Measurements from ENCODE around the gene ZRANB1. TPM values are rescaled to one million over a fixed set of nuclear protein-coding genes. Genes with fewer than 3 reads are reported as not detected.

Gene ZRANB1
- total RNA-seq, 2 donors from 2014 or later, result 26.0 to 26.9 TPM

DNA sequence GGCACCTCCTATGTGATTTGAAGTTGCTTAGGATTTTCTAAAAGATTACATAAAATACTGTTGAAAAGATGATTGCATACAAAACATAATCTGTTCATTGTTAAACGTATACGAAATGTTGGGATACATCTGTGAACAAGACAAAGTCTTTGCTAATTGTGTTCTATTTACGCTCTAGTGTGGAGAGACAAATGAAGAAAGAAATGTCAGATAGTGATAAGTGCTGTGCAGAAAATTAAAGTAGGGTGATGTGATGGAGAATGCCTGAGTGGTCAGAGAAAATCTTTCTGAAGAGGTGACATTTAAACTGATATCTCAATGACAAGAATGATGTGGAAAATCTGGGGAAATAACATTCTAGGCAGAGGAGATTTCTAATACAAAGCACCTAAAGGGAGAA lies 13.4 kb upstream of the ZRANB1 start:
- TF ChIP-seq, protein P1, sequence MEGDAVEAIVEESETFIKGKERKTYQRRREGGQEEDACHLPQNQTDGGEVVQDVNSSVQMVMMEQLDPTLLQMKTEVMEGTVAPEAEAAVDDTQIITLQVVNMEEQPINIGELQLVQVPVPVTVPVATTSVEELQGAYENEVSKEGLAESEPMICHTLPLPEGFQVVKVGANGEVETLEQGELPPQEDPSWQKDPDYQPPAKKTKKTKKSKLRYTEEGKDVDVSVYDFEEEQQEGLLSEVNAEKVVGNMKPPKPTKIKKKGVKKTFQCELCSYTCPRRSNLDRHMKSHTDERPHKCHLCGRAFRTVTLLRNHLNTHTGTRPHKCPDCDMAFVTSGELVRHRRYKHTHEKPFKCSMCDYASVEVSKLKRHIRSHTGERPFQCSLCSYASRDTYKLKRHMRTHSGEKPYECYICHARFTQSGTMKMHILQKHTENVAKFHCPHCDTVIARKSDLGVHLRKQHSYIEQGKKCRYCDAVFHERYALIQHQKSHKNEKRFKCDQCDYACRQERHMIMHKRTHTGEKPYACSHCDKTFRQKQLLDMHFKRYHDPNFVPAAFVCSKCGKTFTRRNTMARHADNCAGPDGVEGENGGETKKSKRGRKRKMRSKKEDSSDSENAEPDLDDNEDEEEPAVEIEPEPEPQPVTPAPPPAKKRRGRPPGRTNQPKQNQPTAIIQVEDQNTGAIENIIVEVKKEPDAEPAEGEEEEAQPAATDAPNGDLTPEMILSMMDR (conservative IDR thresholded peaks at IDR 0.05), result no peak
- Mint-ChIP-seq H3K27me3 (ENCODE audit: insufficient read depth) (no peaks in the 10 kb centered on the region), H3K4me1 (peaks cover 2% of the 10 kb centered on the region)

GRCh38 chr10:124935946-124936345 lies 6.0 kb upstream of the ZRANB1 start:
- H3K36me3 Mint-ChIP-seq (ENCODE audit: low read depth), result peaks cover 15% of the 10 kb centered on the region
- H3K4me1 ChIP-seq (ENCODE audit: control insufficient read depth, insufficient read depth, low read length), result peaks cover 2% of the 10 kb centered on the region
- H3K27ac Mint-ChIP-seq, result peak overlapping the region; percentile 1

More for the DNA sequence above, 13.4 kb upstream of the ZRANB1 start:
- Histone ChIP-seq H3K9ac (ENCODE audit: extremely low read depth, low read length, poor library complexity, severe bottlenecking) (no peak overlapping the region), H3K4me1 (ENCODE audit: control insufficient read depth, insufficient read depth, low read length) (no peaks in the 10 kb centered on the region), H3K27me3 (ENCODE audit: control insufficient read depth, insufficient read depth, low read length, poor library complexity, severe bottlenecking) (no peaks in the 10 kb centered on the region), H3K36me3 (ENCODE audit: control insufficient read depth, insufficient read depth, low read length) (peaks cover 27% of the 10 kb centered on the region), H3K4me3 (ENCODE audit: low read length) (no peak overlapping the region), H3K27ac (ENCODE audit: low read depth, low read length) (no peak overlapping the region), H3K9me3 (ENCODE audit: control insufficient read depth, low read length) (peaks cover 16% of the 10 kb centered on the region)
- Mint-ChIP-seq H3K36me3 (ENCODE audit: low read depth) (peaks cover 46% of the 10 kb centered on the region), H3K27ac (no peak overlapping the region), H3K4me3 (no peak overlapping the region), H3K9me3 (peaks cover 17% of the 10 kb centered on the region)
- WGBS, 2 experiments (ENCODE audit: insufficient coverage in 1 of 2, insufficient read length in 1 of 2), result 95 to 100% methylated on average over 3 of the region's 3 CpGs
- DNase-seq, result no peak

GRCh38 chr10:124936813-124937212 lies 5.1 kb upstream of the ZRANB1 start:
- Histone ChIP-seq H3K36me3 (ENCODE audit: control insufficient read depth, insufficient read depth, low read length) (peaks cover 5% of the 10 kb centered on the region), H3K27me3 (ENCODE audit: control insufficient read depth, insufficient read depth, low read length, poor library complexity, severe bottlenecking) (no peaks in the 10 kb centered on the region), H3K27ac (ENCODE audit: low read depth, low read length) (no peak overlapping the region), H3K4me3 (ENCODE audit: low read length) (no peak overlapping the region), H3K9me3 (ENCODE audit: control insufficient read depth, low read length) (peaks cover 9% of the 10 kb centered on the region), H3K9ac (ENCODE audit: extremely low read depth, low read length, poor library complexity, severe bottlenecking) (no peak overlapping the region), H3K4me1 (ENCODE audit: control insufficient read depth, insufficient read depth, low read length) (peaks cover 2% of the 10 kb centered on the region)
- 100% methylated on average over 2 of the region's 7 CpGs; no CpG with 5 or more reads in 1 of the 2 experiments for WGBS, 2 experiments (ENCODE audit: insufficient coverage in 1 of 2, insufficient read length in 1 of 2)
- no peak overlapping the region for H3K4me3 Mint-ChIP-seq
- DNase-seq, result no peak
- H3K27ac Mint-ChIP-seq, result no peak overlapping the region
- peaks cover 24% of the 10 kb centered on the region for H3K4me1 Mint-ChIP-seq
- peaks cover 8% of the 10 kb centered on the region for H3K9me3 Mint-ChIP-seq
- H3K36me3 Mint-ChIP-seq (ENCODE audit: low read depth), result peaks cover 10% of the 10 kb centered on the region
- H3K27me3 Mint-ChIP-seq (ENCODE audit: insufficient read depth), result no peaks in the 10 kb centered on the region
- TF ChIP-seq, protein P1 (conservative IDR thresholded peaks at IDR 0.05), result no peak

More at GRCh38 chr10:124935946-124936345, 6.0 kb upstream of the ZRANB1 start:
- H3K27me3 ChIP-seq (ENCODE audit: control insufficient read depth, insufficient read depth, low read length, poor library complexity, severe bottlenecking), result no peaks in the 10 kb centered on the region
- no peak for DNase-seq
- TF ChIP-seq, protein P1 (conservative IDR thresholded peaks at IDR 0.05), result no peak
- 82 to 94% methylated on average over 2 of the region's 2 CpGs for WGBS, 2 experiments (ENCODE audit: insufficient coverage in 1 of 2, insufficient read length in 1 of 2)
- Mint-ChIP-seq H3K9me3 (peaks cover 13% of the 10 kb centered on the region), H3K4me3 (no peak overlapping the region), H3K4me1 (peaks cover 23% of the 10 kb centered on the region), H3K27me3 (ENCODE audit: insufficient read depth) (no peaks in the 10 kb centered on the region)
- H3K4me3 ChIP-seq (ENCODE audit: low read length), result no peak overlapping the region
- no peak overlapping the region for H3K9ac ChIP-seq (ENCODE audit: extremely low read depth, low read length, poor library complexity, severe bottlenecking)
- peaks cover 5% of the 10 kb centered on the region for H3K36me3 ChIP-seq (ENCODE audit: control insufficient read depth, insufficient read depth, low read length)
- peaks cover 16% of the 10 kb centered on the region for H3K9me3 ChIP-seq (ENCODE audit: control insufficient read depth, low read length)
- no peak overlapping the region for H3K27ac ChIP-seq (ENCODE audit: low read depth, low read length)
